Vagina (tissue), 2 donors: Measurements from ENCODE around the gene RFK. TPM values are rescaled to one million over a fixed set of nuclear protein-coding genes. Genes with fewer than 3 reads are reported as not detected.

Experiments
- DNase-seq, 2 donors: peaks; one replicate each; pipeline ENCODE4 v3.0.0-alpha.2; 2017; ENCODE audit errors: extremely low spot score in 2 of 2
- H3K27ac ChIP-seq: fragments of 200-600 bp; sonication (generic); one replicate; pipeline ENCODE4 v1.5.1; 2019
- H3K27me3 ChIP-seq: fragments of 200-600 bp; sonication (generic); one replicate; pipeline ENCODE4 v1.5.1; 2019
- H3K36me3 ChIP-seq, 2 donors: fragments of 200-600 bp; sonication (generic); one replicate each; pipeline ENCODE4 v1.5.1; 2017 to 2019
- H3K4me1 ChIP-seq: fragments of 200-600 bp; sonication (generic); one replicate; pipeline ENCODE4 v1.5.1; 2019
- H3K4me3 ChIP-seq, 2 donors: fragments of 200-600 bp; sonication (generic); 1 replicate in 1 of 2; 2 replicates in 1 of 2; pipeline ENCODE4 v1.5.1; 2016 to 2019
- H3K9me3 ChIP-seq: fragments of 200-600 bp; sonication (generic); one replicate; pipeline ENCODE4 v1.5.1; 2019
- CTCF ChIP-seq, 3 experiments: fragments of 450-650 bp in 2 of 3; fragments of 200-600 bp in 1 of 3; sonication (generic) in 1 of 3; IDR thresholded peaks; one replicate each; pipeline ENCODE4 v1.5.1; 2017 to 2019; ENCODE audit warnings: antibody characterized with exemption in 3 of 3, mild to moderate bottlenecking in 2 of 3, moderate library complexity in 2 of 3
- POLR2A ChIP-seq, 2 donors: fragments of 450-650 bp; IDR thresholded peaks; one replicate each; pipeline ENCODE4 v1.6.1; 2017; ENCODE audit warnings: antibody characterized with exemption in 2 of 2, mild to moderate bottlenecking in 2 of 2, moderate library complexity in 2 of 2
- POLR2AphosphoS5 ChIP-seq, 2 donors: sonication (generic); formaldehyde crosslinking; IDR thresholded peaks; one replicate each; pipeline ENCODE4 v1.9.0; 2017; ENCODE audit warnings: antibody characterized with exemption in 2 of 2, mild to moderate bottlenecking in 2 of 2, low read depth in 1 of 2; ENCODE audit not compliant: insufficient read depth in 1 of 2
- intact Hi-C: fragments of 100-400 bp; cut with DNase I; formaldehyde crosslinking; loops from one replicate; pipeline ENCODE4 v1.15.1; 2023
- total RNA-seq: library from RNA; depleted of rRNA; stranded (reverse); fragments of >200 nt; gene quantifications from one replicate; pipeline ENCODE4 v1.2.3, GENCODE V29; 2016

The RFK gene
- total RNA-seq, 1 donor from 2014 or later: 16.7 TPM

GRCh38 chr9:76341616-76342015 lies 52.6 kb downstream of the RFK start:
- Histone ChIP-seq H3K27me3 (no peaks in the 10 kb centered on the region), H3K4me3 (no peak overlapping the region), H3K4me1 (no peaks in the 10 kb centered on the region), H3K36me3 (no peaks in the 10 kb centered on the region), H3K27ac (no peak overlapping the region), H3K9me3 (no peaks in the 10 kb centered on the region)
- no peak for DNase-seq
- TF ChIP-seq POLR2A (IDR thresholded peaks at IDR 0.05): no peak
- TF ChIP-seq POLR2AphosphoS5 (IDR thresholded peaks at IDR 0.05; ENCODE audit: insufficient read depth in 1 of 2, low read depth in 1 of 2): no peak
- no peak for TF ChIP-seq CTCF (IDR thresholded peaks at IDR 0.05)
- intact Hi-C loops: no loop called here

GRCh38 chr9:76338418-76338817 lies 55.8 kb downstream of the RFK start:
- H3K4me3 ChIP-seq: no peak overlapping the region
- TF ChIP-seq POLR2AphosphoS5 (IDR thresholded peaks at IDR 0.05; ENCODE audit: insufficient read depth in 1 of 2, low read depth in 1 of 2) (no peak), CTCF (IDR thresholded peaks at IDR 0.05) (no peak), POLR2A (IDR thresholded peaks at IDR 0.05) (no peak)
- no peaks in the 10 kb centered on the region for H3K9me3 ChIP-seq
- no peaks in the 10 kb centered on the region for H3K4me1 ChIP-seq
- H3K27me3 ChIP-seq: no peaks in the 10 kb centered on the region
- intact Hi-C loops: no loop called here
- no peak for DNase-seq
- H3K27ac ChIP-seq: no peak overlapping the region
- no peaks in the 10 kb centered on the region for H3K36me3 ChIP-seq

GRCh38 chr9:76336027-76336426 lies 58.2 kb downstream of the RFK start:
- Histone ChIP-seq H3K4me3 (no peak overlapping the region), H3K27me3 (no peaks in the 10 kb centered on the region), H3K27ac (no peak overlapping the region), H3K4me1 (no peaks in the 10 kb centered on the region), H3K36me3 (no peaks in the 10 kb centered on the region), H3K9me3 (no peaks in the 10 kb centered on the region)
- no peak for DNase-seq
- no peak for TF ChIP-seq POLR2A (IDR thresholded peaks at IDR 0.05)
- no peak for TF ChIP-seq POLR2AphosphoS5 (IDR thresholded peaks at IDR 0.05; ENCODE audit: insufficient read depth in 1 of 2, low read depth in 1 of 2)
- no peak for TF ChIP-seq CTCF (IDR thresholded peaks at IDR 0.05)
- intact Hi-C loops: no loop called here

Other genes starting within 250 kb of the RFK start
- gene GCNT1, start 64.8 kb upstream of the RFK start, total RNA-seq: 8.3 TPM